GM12875 (cell line): ENCODE measurements around the gene SIK3.

Source experiments
- H3K4me3 ChIP-seq: one replicate; pipeline ENCODE4 v1.5.1; 2011; ENCODE audit warnings: low read depth, low read length, control low read depth
- TF ChIP-seq, protein P1 (sequence below): IDR thresholded peaks from 2 replicates; pipeline ENCODE4 v1.5.1; 2011; ENCODE audit warnings: low read depth, mild to moderate bottlenecking, control low read depth, inconsistent platforms, low read length, moderate library complexity, borderline replicate concordance; ENCODE audit not compliant: insufficient read depth

SIK3 gene

DNA sequence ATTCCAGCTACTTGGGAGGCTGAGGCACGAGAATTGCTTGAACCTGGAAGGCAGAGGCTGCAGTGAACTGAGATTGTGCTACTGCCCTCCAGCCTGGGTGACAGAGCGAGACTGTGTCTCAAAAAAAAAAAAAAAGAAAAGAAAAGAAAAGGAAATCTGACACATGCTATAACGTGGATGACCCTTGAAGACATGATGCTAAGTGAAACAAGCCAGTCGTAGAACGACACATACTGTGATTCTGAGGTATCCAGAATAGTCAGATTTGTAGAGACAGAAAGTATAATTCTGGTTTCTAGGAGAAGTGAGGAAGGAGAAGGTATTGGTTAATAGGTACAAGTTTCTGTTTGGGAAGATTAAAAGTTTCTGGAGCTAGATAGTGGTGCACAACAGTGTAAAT is 299.9 kb downstream of the SIK3 start:
- no peak overlapping the region for H3K4me3 ChIP-seq

DNA sequence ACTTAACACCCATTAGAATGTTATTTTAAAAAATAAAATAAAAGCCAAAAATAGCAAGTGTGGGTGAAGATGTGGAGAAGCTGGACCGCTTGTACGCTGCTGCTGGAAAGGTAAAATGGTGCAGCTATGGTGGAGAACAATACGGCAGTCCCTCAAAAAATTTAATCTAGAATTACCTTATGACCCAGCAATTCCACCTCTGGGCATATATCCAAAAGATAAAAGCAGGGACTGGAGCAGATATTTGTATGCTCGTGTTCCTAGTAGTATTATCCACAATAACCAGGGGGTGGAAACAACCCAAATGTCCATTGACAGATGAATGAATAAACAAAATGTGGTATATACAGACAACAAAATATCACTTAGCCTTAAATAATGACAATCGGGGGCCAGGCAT is 300.4 kb downstream of the SIK3 start:
- no peak overlapping the region for H3K4me3 ChIP-seq
- TF ChIP-seq, protein P1, sequence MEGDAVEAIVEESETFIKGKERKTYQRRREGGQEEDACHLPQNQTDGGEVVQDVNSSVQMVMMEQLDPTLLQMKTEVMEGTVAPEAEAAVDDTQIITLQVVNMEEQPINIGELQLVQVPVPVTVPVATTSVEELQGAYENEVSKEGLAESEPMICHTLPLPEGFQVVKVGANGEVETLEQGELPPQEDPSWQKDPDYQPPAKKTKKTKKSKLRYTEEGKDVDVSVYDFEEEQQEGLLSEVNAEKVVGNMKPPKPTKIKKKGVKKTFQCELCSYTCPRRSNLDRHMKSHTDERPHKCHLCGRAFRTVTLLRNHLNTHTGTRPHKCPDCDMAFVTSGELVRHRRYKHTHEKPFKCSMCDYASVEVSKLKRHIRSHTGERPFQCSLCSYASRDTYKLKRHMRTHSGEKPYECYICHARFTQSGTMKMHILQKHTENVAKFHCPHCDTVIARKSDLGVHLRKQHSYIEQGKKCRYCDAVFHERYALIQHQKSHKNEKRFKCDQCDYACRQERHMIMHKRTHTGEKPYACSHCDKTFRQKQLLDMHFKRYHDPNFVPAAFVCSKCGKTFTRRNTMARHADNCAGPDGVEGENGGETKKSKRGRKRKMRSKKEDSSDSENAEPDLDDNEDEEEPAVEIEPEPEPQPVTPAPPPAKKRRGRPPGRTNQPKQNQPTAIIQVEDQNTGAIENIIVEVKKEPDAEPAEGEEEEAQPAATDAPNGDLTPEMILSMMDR, result no peak

More for the DNA sequence above, 299.9 kb downstream of the SIK3 start:
- TF ChIP-seq, protein P1, result no peak

DNA sequence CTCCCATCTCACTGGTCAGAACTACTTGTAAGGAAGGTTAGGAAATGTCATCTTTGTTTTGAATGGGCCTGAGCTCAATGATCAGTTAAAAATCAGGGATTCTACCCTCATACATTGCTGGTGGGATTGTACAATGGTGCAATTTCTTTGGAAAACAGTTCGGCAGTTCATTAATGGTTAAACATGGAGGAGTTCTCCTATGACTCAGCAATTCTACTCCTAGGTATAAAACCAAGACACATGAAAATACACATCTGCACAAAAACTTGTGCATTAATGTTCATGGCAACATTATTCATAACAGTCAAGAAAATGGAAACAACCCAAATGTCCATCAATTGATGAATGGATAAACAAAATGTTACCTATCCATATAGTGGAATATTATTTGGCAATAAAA is 301.7 kb downstream of the SIK3 start:
- TF ChIP-seq, protein P1, result no peak
- H3K4me3 ChIP-seq, result no peak overlapping the region

DNA sequence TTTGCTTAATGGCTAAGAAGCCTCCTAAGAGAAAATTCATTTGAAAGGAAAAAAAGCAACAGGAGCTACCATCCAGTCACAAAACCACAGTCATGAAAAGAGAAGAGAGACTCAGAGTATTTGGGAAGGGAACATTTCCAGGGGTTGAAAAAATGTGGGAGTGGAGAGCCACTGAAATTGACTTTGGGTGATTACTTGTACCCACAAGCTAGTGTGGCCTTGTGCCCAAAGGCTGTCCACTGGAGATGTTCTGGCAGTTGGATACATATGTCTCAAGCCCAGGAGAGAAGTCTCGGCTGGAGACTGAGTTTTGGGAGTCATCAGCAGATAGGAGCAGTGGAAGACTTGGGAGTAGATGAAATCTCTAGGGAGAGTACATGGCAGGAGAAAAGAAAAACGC is 303.4 kb downstream of the SIK3 start:
- TF ChIP-seq, protein P1, result no peak

DNA sequence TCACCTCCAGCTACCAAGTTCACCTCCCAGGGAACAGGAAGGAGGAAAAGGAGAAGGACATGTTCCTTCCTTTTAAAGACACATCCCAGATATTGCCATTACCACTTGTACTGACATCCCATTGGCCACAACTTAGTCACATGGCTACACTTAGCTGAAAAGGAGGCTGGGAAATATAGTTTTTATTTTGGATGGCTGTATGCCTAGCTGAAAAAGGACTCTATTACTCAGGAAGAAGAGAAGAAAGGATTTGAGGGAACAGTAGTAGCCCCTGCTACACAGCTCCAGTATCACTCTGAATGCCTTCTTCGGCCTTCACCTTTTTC is 304.5 kb downstream of the SIK3 start:
- TF ChIP-seq, protein P1, result no peak

More for the DNA sequence above, 303.4 kb downstream of the SIK3 start:
- no peak overlapping the region for H3K4me3 ChIP-seq

More for the DNA sequence above, 304.5 kb downstream of the SIK3 start:
- no peak overlapping the region for H3K4me3 ChIP-seq
